Measurements from ENCODE around the gene BTBD9.

GRCh38 chr6:38220069-38220723 is 419.5 kb downstream of the BTBD9 start:
- TF ChIP-seq EZH2 (IDR thresholded peaks at IDR 0.05; ENCODE audit: insufficient read depth, poor library complexity, severe bottlenecking) (no peak), EZH2phosphoT487 (IDR thresholded peaks at IDR 0.05; ENCODE audit: insufficient read depth, low read depth) (no peak)

Measured in GM23248 (cell line).